AG10803 (cell line): ENCODE data around the gene ZC3H14.
A peak's percentile ranks its signal among the peaks of the same experiment; 100 is the strongest.
"Not testable (repeated sequence)": the region's sequence is repeated elsewhere in the genome, so short reads cannot be mapped to it uniquely, and the experiment has no call there.

Source experiments
- DNase-seq: peaks from one replicate; pipeline ENCODE4 v3.0.0; 2010; ENCODE audit warnings: low read depth
- H3K4me3 ChIP-seq: 2 replicates; pipeline ENCODE4 v1.5.1; 2011; ENCODE audit warnings: mild to moderate bottlenecking, low read length, control low read depth
- CTCF ChIP-seq: conservative IDR thresholded peaks from 2 replicates; pipeline ENCODE4 v1.5.1; 2011; ENCODE audit warnings: mild to moderate bottlenecking, low read length, control low read depth, inconsistent platforms

ZC3H14 gene

DNA sequence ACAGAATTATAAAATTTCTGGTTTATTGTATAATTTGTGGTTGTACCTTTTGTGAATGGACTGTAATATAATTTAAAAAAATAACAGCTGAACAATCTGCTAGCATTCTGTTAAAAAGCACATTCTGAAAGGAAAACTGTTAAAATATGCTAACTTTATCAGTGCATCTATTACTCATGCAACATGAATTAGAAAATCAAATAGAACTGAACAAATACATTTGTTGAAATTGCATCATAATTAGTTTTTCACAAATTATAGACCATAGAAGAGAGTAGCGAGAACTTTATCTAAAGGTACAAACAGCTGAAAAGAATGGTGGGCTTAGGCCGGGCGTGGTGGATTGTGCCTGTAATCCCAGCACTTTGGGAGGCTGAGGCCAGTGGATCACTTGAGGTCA lies 41.0 kb upstream of the ZC3H14 start:
- peak; percentile 17 for DNase-seq
- no peak overlapping the region for H3K4me3 ChIP-seq
- TF ChIP-seq CTCF: no peak

- TF ChIP-seq CTCF: no peak
- no peak overlapping the region for H3K4me3 ChIP-seq
Measured at GRCh38 chr14:88522393-88522792, 40.4 kb upstream of the ZC3H14 start.

GRCh38 chr14:88529889-88530288 lies 32.9 kb upstream of the ZC3H14 start:
- DNase-seq: not testable (repeated sequence)

More at GRCh38 chr14:88522393-88522792, 40.4 kb upstream of the ZC3H14 start:
- DNase-seq: no peak

GRCh38 chr14:88533064-88533602 lies 29.7 kb upstream of the ZC3H14 start:
- H3K4me3 ChIP-seq: no peak overlapping the region
- no peak for DNase-seq
- no peak for TF ChIP-seq CTCF

More at GRCh38 chr14:88529889-88530288, 32.9 kb upstream of the ZC3H14 start:
- not testable (repeated sequence) for H3K4me3 ChIP-seq

DNA sequence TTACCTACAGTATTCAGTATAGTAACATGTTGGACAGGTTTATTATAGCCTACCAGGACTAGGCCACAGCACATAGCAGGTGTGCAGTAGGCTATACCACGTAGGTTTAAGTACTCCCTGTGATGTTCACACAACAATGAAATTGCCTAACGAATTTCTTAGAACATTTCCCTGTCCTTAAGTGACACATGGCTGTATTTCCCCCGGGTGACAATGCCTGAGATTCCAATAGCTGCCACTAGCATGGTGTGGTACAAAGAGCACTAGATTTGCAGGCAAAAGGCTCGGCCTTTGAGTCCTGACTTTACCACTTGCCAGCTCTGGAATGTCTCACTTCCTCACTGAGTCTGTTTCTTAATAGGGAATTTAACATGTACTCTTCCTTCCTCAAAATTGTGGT lies 27.7 kb upstream of the ZC3H14 start:
- no peak overlapping the region for H3K4me3 ChIP-seq
- DNase-seq: peak; percentile 25
- TF ChIP-seq CTCF: 0 out of 2 replicates have a peak, but pooled peaks have one; percentile 3

GRCh38 chr14:88535813-88536212 lies 27.0 kb upstream of the ZC3H14 start:
- H3K4me3 ChIP-seq: no peak overlapping the region
- no peak for DNase-seq
- no peak for TF ChIP-seq CTCF

GRCh38 chr14:88541324-88541723 lies 21.5 kb upstream of the ZC3H14 start:
- DNase-seq: no peak
- no peak overlapping the region for H3K4me3 ChIP-seq
- TF ChIP-seq CTCF: no peak
